Measurements from ENCODE around the gene OSTN. TPM values are rescaled to one million over a fixed set of nuclear protein-coding genes. Genes with fewer than 3 reads are reported as not detected.

The OSTN gene
- polyA plus RNA-seq, 1 of the 3 experiments (the other 2 are of a cell fraction) = 0.02 TPM

DNA sequence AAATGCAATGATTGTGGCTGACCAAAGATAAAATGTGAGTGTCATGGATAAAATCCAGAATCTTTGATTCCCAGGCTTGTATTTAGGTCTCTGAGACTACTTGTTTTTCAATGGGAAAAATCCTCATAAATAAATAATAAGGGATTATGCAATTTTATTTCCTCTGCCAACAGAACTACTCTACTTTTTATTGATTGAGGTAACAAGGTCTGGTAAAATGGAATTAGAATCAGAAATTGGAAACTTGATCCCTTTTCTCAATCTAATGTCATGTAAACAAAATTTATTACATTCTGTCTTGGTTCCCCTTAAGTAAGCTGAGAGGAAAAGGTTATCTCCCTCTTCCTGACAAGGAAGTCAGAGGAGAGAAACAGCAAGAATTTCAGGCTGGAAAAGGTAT is 81.8 kb downstream of the OSTN start:
- 0 out of 2 replicates have a peak, but pooled peaks cover 5% of the 10 kb centered on the region for H3K9me3 ChIP-seq
- no peak overlapping the region for H3K27ac ChIP-seq (ENCODE audit: low read depth in 2 of 2, low read length in 1 of 2)
- H3K4me1 ChIP-seq (ENCODE audit: control insufficient read depth in 1 of 2, insufficient read depth in 2 of 2, low read depth in 1 of 2, low read length in 1 of 2) = peaks cover 0 to 11% of the 10 kb centered on the region in 2 experiments; a peak in 2 of 4 replicates
- H3F3A ChIP-seq (replicated peaks; ENCODE audit: insufficient read depth) = peaks cover 6% of the 10 kb centered on the region
- TF ChIP-seq, protein P1, sequence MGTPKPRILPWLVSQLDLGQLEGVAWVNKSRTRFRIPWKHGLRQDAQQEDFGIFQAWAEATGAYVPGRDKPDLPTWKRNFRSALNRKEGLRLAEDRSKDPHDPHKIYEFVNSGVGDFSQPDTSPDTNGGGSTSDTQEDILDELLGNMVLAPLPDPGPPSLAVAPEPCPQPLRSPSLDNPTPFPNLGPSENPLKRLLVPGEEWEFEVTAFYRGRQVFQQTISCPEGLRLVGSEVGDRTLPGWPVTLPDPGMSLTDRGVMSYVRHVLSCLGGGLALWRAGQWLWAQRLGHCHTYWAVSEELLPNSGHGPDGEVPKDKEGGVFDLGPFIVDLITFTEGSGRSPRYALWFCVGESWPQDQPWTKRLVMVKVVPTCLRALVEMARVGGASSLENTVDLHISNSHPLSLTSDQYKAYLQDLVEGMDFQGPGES (IDR thresholded peaks at IDR 0.05; ENCODE audit: low read depth, low read length) = no peak
- no peak for TF ChIP-seq CHD2 (IDR thresholded peaks at IDR 0.05; ENCODE audit: low read length, partially characterized antibody)
- TF ChIP-seq RCOR1 (IDR thresholded peaks at IDR 0.05; ENCODE audit: low read length) = no peak
- TF ChIP-seq USF2 (IDR thresholded peaks at IDR 0.05; ENCODE audit: borderline replicate concordance, low read depth, low read length) = no peak
- TF ChIP-seq FOSL2 (IDR thresholded peaks at IDR 0.05; ENCODE audit: borderline replicate concordance, low read depth) = no peak
- no peak for TF ChIP-seq RXRA (IDR thresholded peaks at IDR 0.05; ENCODE audit: borderline replicate concordance, low read depth)
- TF ChIP-seq FOXM1 (IDR thresholded peaks at IDR 0.05; ENCODE audit: low read depth) = no peak
- TF ChIP-seq, protein P2, sequence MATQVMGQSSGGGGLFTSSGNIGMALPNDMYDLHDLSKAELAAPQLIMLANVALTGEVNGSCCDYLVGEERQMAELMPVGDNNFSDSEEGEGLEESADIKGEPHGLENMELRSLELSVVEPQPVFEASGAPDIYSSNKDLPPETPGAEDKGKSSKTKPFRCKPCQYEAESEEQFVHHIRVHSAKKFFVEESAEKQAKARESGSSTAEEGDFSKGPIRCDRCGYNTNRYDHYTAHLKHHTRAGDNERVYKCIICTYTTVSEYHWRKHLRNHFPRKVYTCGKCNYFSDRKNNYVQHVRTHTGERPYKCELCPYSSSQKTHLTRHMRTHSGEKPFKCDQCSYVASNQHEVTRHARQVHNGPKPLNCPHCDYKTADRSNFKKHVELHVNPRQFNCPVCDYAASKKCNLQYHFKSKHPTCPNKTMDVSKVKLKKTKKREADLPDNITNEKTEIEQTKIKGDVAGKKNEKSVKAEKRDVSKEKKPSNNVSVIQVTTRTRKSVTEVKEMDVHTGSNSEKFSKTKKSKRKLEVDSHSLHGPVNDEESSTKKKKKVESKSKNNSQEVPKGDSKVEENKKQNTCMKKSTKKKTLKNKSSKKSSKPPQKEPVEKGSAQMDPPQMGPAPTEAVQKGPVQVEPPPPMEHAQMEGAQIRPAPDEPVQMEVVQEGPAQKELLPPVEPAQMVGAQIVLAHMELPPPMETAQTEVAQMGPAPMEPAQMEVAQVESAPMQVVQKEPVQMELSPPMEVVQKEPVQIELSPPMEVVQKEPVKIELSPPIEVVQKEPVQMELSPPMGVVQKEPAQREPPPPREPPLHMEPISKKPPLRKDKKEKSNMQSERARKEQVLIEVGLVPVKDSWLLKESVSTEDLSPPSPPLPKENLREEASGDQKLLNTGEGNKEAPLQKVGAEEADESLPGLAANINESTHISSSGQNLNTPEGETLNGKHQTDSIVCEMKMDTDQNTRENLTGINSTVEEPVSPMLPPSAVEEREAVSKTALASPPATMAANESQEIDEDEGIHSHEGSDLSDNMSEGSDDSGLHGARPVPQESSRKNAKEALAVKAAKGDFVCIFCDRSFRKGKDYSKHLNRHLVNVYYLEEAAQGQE (IDR thresholded peaks at IDR 0.05; ENCODE audit: low read depth, low read length) = no peak
- no peak for TF ChIP-seq MXI1 (IDR thresholded peaks at IDR 0.05; ENCODE audit: low read depth, low read length)
- no peak for TF ChIP-seq YY1 (IDR thresholded peaks at IDR 0.05; ENCODE audit: low read depth)
- no peak for TF ChIP-seq TEAD4 (IDR thresholded peaks at IDR 0.05; ENCODE audit: borderline replicate concordance, insufficient read depth)
- TF ChIP-seq SIN3A (IDR thresholded peaks at IDR 0.05; ENCODE audit: borderline replicate concordance, low read depth, low read length) = no peak
- TF ChIP-seq, protein P3, sequence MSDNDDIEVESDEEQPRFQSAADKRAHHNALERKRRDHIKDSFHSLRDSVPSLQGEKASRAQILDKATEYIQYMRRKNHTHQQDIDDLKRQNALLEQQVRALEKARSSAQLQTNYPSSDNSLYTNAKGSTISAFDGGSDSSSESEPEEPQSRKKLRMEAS (IDR thresholded peaks at IDR 0.05; ENCODE audit: low read depth) = no peak
- no peak for TF ChIP-seq NRF1 (IDR thresholded peaks at IDR 0.05; ENCODE audit: low read depth, low read length)
- TF ChIP-seq, protein P4, sequence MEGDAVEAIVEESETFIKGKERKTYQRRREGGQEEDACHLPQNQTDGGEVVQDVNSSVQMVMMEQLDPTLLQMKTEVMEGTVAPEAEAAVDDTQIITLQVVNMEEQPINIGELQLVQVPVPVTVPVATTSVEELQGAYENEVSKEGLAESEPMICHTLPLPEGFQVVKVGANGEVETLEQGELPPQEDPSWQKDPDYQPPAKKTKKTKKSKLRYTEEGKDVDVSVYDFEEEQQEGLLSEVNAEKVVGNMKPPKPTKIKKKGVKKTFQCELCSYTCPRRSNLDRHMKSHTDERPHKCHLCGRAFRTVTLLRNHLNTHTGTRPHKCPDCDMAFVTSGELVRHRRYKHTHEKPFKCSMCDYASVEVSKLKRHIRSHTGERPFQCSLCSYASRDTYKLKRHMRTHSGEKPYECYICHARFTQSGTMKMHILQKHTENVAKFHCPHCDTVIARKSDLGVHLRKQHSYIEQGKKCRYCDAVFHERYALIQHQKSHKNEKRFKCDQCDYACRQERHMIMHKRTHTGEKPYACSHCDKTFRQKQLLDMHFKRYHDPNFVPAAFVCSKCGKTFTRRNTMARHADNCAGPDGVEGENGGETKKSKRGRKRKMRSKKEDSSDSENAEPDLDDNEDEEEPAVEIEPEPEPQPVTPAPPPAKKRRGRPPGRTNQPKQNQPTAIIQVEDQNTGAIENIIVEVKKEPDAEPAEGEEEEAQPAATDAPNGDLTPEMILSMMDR (IDR thresholded peaks at IDR 0.05) = no peak
- no peak for TF ChIP-seq GABPA (IDR thresholded peaks at IDR 0.05; ENCODE audit: low read depth)
- no peak for TF ChIP-seq PBX3 (IDR thresholded peaks at IDR 0.05)
- POLR2A ChIA-PET = no interaction called here
- CTCF ChIA-PET = no interaction called here
- DNase-seq = no peak
- no peak overlapping the region for H2AFZ ChIP-seq (ENCODE audit: low read depth)
- no peaks in the 10 kb centered on the region for H3K36me3 ChIP-seq (replicated peaks in 1 of 2; ENCODE audit: control insufficient read depth in 1 of 2, insufficient read depth in 2 of 2, low read length in 1 of 2)
- H3K4me2 ChIP-seq = no peak overlapping the region
- H4K20me1 ChIP-seq (ENCODE audit: insufficient read depth) = no peaks in the 10 kb centered on the region
- no peak overlapping the region for H3K9ac ChIP-seq
- H3K79me2 ChIP-seq (ENCODE audit: insufficient read depth) = no peaks in the 10 kb centered on the region
- no peak overlapping the region for H3K4me3 ChIP-seq (ENCODE audit: low read depth in 2 of 2, low read length in 1 of 2)
- H3K27me3 ChIP-seq (ENCODE audit: insufficient read depth) = no peaks in the 10 kb centered on the region
- no peaks in the 10 kb centered on the region for H3K9me2 ChIP-seq
